Glomerular visceral epithelial cell (primary cell): ENCODE measurements around the gene SKAP1.
"Not testable (repeated sequence)": the region's sequence is repeated elsewhere in the genome, so short reads cannot be mapped to it uniquely, and the experiment has no call there.

ENCODE experiments used
- DNase-seq: peaks from one replicate; pipeline ENCODE4 v3.0.0-alpha.2; 2016; ENCODE audit errors: extremely low spot score

The SKAP1 gene

DNA sequence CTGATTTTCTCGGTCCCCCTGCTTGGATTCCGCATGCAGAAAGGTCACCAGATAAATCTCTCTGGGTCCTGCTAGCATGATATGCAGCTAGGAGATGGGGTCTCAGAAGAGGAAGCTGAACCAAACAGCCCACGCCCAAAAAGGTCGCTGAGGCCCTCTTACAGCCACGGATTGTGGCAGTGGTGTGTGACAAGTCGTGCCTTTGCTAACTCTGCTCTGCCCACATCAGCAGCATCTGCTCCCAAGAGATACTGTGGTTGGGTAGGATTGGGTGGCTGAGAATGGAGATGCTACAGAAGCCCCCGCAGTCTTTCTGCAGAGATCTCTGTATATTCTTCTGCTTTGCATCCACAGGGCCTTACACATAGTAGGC lies 15.2 kb upstream of the SKAP1 start:
- DNase-seq = no peak

DNA sequence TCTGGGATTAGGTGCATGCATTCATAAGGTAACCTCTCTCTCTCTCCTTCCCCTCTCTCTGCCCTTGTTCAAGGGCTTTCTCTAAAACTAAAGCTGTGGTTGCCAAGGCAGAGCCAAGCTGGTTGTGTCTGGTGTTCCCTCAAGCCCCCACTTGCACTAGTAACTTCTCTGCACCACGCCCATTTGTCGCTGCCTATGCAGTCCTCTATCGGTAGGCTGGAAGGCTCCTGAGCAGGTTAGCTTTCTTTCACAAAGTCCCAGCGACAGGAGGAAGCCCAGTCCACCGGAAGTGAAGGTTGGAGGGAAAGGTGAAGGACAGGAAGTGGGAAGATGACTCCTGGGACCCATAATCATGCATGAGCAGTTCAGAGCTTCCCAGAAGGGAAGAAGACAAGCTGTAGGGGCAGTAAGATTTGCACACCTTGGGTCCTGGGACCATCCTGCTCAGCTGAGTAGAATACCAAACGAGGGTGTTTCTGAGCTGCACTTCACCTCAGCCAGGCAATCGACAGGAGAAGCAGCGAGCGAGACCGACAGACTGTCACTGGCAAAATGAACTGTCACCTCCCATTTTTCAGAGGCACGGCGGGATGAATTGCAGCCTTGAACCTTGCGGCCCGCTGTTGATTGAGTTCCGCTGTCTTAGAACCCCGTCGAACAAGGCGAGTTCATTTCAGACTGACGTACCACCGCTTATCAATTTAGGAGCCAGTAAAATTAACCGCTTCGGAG lies 14.7 kb upstream of the SKAP1 start:
- peak; percentile 9 for DNase-seq

DNA sequence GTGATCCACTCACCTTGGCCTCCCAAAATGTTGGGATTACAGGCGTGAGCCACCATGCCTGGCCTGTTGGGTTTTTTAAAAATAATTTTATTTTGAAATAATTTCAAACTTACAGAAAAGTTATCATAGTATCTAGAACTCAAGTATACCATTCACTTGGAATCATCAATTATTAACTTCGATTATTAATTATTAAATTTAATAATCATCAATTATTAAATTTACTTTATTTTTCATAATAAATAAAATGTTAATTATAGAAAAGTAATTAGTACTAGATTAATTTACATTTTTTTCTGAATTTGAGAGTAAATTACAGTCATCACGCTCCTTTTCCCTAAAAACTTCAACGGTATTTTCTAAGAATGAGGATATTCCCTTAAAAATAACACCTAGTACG lies 13.7 kb upstream of the SKAP1 start:
- DNase-seq = no peak

DNA sequence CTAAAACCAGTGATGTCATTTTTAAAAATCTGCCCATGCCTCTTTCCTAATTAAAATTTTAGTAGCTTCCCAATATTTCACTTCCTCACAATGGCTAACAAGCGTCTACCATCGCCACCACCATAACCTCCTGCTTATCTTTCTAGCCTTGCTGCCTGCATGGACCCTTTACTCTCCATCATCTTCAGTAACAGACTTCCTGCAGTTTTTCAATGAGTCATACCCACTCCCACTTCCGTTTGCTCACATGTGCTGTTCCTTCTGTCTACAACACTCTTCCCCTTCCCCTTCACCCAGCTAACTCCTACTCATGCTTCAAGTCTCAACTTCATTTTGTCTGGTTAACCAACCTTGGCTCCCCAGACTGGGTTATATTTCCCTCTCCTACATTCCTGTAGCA lies 12.8 kb upstream of the SKAP1 start:
- DNase-seq = no peak

DNA sequence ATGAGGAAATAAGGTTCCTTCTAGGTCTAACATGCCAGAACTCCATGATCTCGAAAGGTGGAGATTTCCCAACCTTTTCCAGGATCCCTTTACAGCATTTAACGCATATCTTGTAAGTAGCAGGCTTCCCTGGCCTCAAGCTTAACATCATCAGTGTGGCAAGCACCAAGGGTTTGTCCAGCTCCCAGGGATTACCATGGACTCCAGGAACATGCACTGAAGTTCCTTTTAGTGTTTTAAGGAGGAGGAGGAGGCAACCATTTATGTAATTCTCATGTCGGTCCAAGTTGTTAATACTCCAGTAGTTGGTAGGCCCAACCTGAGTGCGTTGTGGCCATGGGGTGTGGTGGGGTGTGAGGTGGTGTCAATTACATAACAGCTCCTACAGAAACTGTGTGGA lies 11.8 kb upstream of the SKAP1 start:
- DNase-seq = no peak

DNA sequence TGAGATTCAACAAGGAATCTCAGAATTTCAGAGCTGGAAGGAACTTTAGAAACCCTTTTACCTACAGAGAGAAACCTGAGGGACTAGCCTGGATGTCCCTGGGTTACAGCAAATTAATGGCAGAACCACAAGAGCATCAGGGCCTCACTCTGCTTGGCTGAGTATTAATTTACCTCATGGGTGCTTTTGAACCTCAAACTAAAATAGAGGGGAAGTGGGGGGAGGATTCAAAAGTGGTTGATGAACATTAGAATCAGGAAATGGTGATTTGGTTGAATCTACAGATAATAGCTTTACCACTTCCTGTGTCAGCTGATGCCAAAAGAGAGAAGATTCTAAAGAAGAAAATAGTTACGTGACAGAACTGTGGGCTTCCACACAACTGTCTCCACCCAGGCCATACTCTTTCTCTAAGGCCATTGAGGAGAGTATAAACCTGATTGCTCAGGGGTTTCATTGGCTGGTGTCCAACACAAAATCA lies 11.3 kb upstream of the SKAP1 start:
- peak; percentile 12 for DNase-seq

DNA sequence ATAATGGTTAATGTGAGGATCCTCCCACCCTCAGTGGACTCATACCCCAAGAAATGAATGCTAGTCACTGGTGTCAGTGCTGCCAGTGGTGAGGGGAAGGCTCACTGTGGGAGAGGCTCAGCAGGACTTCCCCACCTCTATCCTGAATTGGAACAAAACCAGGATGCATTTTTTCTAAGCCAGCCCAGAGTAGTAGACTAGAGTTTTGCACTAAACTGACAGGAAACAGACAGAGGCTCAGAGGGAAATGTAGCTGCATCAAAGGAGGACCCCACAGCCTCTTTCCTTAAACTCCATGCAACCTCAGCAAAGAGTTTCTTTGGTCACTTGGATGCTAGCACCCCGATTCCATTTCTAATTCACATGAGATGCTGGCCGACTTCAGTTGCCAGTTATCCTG lies 10.7 kb upstream of the SKAP1 start:
- no peak for DNase-seq

DNA sequence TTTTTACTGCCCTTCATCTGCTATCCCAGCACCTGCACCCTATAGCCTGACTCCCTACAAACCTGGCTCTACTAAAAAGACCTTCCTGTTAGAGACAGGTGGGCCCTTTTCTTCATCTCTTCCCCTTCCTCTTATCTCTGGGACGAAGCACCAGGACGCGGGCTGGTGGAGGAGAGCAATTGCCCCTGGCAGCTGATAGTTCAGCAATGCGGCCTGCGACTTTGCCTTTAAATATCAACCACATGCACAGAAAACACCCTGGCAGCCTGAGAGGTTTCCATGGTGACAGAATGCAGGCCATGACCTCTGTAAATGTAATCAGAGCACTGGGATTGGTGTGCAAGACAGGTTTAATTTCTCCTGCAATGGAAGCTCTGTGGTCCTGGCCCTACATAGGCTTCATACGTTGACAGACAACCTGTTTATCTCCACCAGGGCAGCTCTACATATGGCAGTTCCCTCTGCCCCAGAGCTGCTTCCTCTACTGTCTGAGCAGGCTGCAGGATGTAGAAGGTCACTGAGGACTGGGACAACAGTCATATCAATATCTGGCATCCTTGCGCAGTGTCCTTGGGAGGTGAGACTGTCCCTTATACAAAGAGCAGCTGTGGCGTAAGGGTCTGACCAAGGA lies 10.0 kb upstream of the SKAP1 start:
- DNase-seq = no peak

DNA sequence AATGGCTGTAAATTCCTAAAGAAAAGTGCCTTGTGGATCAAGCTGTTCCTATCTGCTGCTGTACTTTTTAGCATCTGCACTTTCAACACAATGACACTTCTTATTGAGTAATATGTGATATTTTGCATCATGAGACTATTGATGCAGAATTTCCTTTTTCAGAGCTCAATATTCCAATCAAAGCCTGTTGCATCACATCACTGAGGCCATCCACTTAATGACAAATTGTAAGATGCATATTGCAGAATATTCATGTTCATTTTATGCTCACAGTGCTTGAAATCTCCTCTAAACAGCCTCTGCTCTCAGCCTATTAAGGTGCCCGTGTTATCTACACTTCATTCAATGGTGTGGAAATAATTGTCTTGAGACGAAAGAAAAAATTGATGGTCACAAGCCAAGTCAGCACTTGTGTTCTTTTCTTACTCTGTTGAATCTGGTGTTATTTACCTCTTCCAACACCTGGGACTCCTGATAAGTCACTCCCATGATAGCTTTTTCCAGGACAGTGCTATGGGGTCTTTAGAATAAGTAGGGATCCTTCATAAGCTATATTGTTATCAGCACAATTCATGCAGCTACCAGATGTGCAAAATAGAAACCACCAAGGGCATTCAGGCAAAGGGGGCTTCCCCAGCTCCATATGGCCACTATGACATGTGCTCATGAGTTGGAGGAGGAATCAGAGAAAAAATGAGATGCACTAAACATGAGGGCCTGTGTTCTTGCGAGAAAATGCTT lies 9.3 kb upstream of the SKAP1 start:
- no peak for DNase-seq

DNA sequence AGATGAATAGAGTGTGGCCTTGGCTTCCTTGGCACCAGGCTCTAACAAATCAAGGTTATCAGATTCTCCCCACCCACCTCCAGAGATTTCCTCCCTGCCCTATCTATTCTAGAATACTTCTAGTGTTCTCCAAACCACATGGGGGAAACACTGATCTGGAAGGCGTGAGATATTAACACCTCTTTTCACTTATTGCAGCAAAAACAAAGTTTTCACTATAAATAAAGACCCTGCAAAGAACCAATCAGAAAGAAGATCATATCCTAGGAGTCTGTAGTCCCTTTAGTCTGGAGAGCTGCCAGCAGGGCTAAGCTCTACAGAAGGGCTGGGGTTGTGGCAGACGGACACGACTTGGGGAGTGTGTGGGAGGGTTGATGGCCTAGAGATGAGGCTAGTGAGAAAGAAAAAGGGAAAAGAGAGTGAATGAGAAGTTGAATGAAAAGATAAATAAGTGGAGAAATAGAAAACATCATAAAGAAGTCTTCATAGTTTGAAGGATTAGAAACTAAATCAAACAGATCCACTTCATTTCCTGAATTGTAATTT lies 8.6 kb upstream of the SKAP1 start:
- DNase-seq = no peak

DNA sequence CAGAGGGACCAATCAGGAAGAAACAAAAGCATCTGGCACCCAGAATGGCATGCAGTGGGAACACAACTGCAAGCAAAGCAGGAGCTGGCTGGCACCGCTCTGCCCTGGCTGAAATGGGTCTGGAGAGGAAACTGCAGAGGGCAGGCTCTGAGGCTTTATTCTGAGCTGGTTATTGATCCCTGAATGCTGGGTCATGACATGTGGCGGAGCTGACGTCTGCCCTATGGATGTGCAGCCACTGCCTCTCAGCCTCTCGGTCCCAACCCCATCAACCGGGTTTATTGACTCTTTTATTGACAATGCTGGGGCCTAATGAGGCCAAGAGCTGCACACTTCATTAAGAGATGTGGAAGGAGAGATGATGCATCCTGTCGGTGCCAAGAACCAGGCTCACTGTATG lies 3.9 kb upstream of the SKAP1 start:
- DNase-seq = no peak

DNA sequence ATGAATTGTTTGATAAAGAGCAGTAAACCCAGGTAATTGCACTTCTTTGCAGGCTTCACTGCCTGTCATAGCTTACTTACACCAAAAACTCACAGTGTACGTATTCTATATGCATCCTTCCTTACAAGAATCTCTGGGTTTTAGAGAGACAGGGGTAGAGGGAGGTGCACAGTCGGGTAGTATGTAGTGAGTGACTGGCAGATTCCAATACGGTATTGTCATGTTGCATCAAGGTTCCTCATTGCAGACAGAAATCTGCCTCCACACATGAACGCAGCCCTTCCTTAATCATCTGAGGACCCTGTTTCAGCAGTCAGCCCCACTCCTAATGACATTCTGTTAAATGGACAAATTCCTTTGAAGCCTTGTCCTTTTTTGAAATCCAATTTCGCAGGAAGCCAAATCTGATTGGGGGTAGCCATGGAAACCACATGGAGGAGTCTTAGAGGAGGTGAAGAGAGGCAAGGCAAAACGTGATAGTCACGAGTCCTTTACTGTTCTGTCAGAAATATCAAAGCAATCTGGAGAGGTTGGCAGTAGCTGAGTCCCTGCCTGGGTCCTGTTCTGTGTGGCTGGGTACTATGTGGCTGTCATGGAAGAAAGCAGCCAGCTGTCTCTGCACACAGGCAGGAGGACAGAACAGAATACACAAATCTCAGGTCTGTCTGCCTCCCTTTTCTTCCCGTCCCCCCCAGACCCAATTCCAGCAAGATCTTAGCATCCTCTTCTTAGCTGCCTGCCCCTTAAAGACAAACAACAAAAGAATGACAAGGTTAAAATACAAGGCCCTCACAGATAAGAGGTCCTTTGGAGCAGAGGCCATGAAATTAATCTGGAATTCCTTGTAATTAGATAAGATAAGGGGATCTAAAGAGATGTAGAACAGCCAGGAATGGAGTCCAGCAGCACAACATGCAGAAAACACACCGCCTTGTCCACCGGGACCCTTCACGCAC lies 3.1 kb upstream of the SKAP1 start:
- DNase-seq = no peak

DNA sequence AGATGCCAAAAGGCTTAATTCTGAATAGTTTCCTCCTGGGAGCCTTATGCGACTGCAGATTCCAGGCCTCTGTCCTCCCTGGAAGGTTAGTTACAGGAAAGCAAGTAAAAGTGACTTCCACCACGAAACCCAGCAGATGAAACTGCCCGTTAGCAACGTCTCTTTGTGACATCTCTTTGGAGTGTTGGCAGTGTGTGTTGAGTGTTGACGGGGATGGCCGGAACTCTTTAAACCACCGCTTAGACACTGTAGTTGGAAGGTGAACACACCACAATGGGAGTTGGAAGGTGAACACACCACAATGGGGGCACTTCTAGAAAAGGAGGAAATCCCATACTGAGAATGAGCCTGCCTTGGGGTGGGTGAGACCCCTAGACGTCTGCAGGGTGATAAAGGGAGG lies 858 bp downstream of the SKAP1 start:
- DNase-seq = no peak

DNA sequence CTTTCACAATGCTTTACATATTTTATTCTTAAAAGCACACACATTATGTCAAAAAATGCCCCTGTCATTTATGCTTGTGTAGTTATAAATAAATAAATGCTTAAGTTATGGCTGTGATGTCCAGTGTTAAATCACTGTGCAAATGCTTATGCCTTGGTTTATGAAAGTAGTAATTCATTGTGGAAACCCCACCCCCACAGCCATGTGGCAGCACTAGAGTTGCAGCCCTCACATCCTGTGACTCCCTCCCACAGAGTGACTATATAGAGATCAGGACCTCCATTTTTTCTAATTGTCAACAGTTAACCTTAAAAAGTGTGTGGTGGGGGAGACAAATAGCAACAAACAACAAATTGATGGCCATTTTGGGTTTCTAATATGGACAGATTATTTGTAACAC lies 2.4 kb downstream of the SKAP1 start:
- no peak for DNase-seq

DNA sequence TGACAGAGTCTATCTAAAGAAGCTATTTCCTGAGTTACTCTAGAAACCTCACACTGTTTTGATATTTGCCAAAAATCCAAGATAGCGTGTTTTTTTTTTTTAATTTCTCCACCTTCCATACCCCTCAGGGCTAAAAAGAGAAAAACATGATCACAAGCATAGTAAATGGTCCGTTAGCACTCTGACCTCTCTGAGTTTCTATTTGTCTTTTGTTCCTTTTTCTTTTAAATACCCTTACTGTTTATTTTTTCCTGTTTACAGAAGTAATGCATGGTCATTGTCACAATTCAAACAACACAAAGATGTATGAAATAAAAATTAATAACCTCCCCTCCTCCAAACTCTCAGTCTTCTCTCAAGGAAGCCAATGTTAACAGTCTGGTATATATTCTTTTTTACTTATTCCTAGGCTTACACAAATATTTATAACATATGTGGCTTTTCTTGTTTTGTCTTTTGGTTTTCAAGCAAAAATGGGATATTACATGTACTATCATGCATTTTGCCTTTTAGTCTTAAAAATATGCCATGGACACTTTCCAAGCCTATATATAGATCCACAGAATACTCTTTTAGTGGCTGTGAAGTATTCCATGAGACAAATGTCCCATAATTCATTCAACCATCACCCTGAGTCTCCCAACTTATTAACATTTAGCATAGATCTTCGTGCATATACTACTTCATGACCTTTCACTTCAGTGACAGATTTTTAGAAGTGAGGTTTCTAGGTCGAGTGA lies 3.1 kb downstream of the SKAP1 start:
- no peak for DNase-seq

DNA sequence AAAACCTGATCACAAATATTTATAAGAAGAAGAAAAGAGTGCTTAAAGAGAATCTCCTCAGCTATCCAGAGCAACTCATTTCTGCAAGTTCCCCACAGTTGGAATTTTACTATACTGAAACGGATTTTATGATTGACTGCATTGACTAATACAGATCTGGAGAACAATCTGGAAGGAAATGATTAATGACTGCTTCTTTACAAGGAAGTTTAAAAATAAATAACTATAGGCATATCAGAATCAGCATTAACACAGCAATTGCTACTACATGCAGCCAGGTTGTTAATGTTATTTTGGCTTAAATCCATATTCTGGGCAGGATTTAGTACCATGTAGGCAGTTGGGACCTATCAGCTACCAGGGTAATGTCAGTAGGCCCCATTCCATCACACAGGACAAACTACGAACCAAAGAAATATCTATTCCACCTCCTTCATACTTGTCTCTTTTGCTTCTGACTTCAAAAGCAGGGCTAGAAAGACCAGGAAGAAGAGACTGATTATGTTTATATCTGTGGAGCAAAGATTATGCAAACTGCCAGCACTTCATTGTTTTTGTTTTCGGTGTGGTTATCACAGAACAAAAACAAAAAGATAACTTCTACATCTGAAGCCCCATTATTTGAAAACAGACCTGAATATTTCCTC lies 3.9 kb downstream of the SKAP1 start:
- DNase-seq = no peak

DNA sequence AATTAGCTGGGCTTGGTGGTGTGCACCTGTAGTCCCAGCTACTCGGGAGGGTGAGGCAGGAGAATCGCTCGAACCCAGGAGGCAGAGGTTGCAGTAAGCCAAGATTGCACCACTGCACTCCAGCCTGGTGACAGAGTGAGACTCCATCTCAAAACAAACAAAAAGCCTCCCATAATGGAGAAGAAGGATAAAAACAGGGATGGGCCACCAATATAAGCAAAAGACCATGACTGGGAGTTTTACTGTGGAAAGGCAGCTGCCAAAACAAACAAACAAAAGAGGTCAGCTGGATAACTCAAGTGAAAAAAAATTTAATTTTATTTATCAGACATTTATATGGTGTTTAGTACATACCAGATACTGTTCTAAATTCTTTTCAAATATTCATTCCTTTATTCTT lies 8.0 kb downstream of the SKAP1 start:
- not testable (repeated sequence) for DNase-seq

DNA sequence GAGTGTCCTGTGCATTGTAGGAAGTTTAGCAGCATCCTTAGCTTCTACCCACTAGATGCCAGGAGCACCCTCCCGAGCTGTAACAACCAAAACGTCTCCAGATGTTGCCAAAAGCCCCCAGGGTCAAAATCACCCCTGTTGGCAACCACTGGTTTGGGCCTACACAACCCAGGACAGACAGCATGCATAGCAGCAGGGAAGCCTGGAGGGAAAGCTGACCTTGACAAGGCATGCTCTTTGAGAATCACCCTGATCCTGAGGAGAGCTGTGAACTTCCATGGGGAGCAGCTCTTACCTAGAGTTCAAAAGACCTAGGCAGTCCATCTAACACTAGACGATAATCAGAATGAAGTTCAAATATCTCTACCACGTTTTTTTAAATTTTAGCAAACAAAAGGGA lies 9.2 kb downstream of the SKAP1 start:
- no peak for DNase-seq

DNA sequence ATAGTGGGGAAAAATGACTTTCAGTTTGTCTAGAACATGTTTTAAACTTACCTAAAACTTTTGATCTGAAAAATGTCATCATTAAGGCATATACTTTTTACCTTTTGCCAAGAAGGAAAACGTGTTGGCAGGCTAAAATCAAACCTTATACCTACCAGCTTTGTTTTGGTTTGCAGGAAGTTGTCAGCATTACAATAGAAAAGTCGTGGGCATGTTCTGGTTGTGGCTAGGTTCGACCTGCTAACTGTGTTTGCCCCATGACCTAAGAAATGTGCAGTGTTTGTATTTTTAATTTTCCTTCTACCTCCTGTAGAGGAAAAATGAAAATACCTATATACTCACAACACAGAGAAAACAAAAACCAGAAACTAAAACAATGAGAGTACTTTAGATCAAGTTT lies 13.0 kb downstream of the SKAP1 start:
- DNase-seq = no peak

DNA sequence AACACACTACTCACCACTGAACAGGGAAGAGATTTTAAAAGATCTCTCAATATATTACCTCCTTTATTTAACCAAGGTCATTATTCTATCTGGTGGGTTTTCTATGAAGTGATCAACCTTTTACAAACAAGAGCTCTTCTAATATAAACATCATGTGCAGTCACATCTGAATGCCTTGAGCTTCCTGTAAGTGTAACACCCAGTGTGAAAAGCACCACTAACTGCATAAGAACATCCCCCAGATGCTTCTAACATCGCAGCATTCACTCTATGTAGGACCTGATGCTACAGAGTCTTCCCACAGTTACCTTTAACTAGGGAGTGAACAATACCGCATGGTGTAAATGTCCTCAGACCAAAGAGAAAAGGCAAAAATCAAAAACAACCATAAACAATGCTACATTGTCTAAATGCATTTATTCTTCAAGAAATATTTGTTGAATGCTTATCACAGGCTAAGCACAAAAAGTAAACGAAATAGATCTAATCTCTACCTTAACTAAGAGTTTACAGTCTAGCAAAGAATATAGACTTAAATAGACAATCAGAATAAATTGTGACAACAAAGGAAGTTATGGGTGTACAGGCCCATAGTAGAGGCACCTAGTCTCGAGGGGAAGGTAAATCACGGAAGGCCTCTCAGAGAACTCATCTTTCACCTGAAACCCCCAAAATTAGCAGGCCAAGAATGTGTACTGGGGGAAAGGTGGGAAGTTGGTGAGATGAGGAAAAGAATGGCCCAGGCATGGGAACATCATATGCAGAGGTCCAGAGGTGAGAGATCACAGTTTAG lies 16.2 kb downstream of the SKAP1 start:
- DNase-seq = no peak
